Activated CD4-positive, alpha-beta T cell treated with anti-CD3 and anti-CD28 coated beads for 48 hours (primary cell): ENCODE results near the gene ZNF514.
"Not testable (repeated sequence)": the region's sequence is repeated elsewhere in the genome, so short reads cannot be mapped to it uniquely, and the experiment has no call there.

Experiments used
- DNase-seq: peaks from one replicate; pipeline ENCODE4 v3.0.0-alpha.2; 2020

ZNF514 gene

GRCh38 chr2:95121407-95122196 is 38.0 kb downstream of the ZNF514 start, which contains the start of gene MRPS5:
MRPS5 (minus strand) TSS chr2:95121808; CDS start chr2:95121791, 17 bp downstream.
- peak; percentile 94 for DNase-seq

- DNase-seq, result no peak
Measured at GRCh38 chr2:95121093-95121406, 38.6 kb downstream of the ZNF514 start.

GRCh38 chr2:95115418-95115817 is 44.2 kb downstream of the ZNF514 start:
- DNase-seq, result peak; percentile 77

- DNase-seq, result no peak
Measured at GRCh38 chr2:95113464-95113863, 46.2 kb downstream of the ZNF514 start.

- no peak for DNase-seq
Measured at GRCh38 chr2:95110395-95110794, 49.3 kb downstream of the ZNF514 start.

GRCh38 chr2:95109260-95109659 is 50.4 kb downstream of the ZNF514 start:
- no peak for DNase-seq

GRCh38 chr2:95106081-95106480 is 53.6 kb downstream of the ZNF514 start:
- DNase-seq, result no peak

- DNase-seq, result no peak
Measured at GRCh38 chr2:95104606-95105005, 55.0 kb downstream of the ZNF514 start.

DNA sequence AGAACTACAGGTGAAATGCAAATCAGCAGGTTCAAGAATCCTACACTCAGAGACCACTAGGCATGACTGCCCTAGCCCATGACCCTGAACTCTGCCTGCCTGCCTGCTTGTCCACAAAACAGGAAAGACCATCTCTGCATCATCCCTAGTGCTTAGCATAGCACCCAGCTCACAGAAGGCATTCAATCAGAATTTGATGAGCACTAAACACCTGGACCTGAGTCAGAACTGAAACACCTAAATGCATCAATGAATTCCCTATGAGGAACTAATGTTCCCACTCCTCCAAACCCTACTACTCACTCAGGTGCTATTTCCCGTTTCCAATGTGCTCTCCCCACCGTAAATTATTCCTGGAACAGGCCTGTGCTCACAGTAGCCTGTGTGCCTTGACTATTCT is 59.7 kb downstream of the ZNF514 start:
- no peak for DNase-seq

- not testable (repeated sequence) for DNase-seq
Measured at GRCh38 chr2:95098273-95098672, 61.4 kb downstream of the ZNF514 start.
